Left lung (tissue), 10 donors: ENCODE results near the gene SH3TC1. TPM values are rescaled to one million over a fixed set of nuclear protein-coding genes. Genes with fewer than 3 reads are reported as not detected.

Experiments
- ATAC-seq: fragments of 200-7000 bp; cut with Tn5 transposase; one replicate; pipeline ENCODE4 v1.9.1; 2020; ENCODE audit warnings: moderate library complexity
- DNase-seq, 4 donors: peaks; one replicate each; pipeline ENCODE4 v3.0.0-alpha.2; 2013 to 2020
- H3K27ac ChIP-seq, 2 donors: fragments of 200-600 bp; sonication (generic) in 1 of 2; one replicate each; pipeline versions ENCODE4 v1.5.0 to v1.8.0; 2020 to 2021
- H3K27me3 ChIP-seq, 2 donors: fragments of 200-600 bp; sonication (generic) in 1 of 2; one replicate each; pipeline versions ENCODE4 v1.5.0 to v1.8.0; 2020 to 2021
- H3K36me3 ChIP-seq, 2 donors: fragments of 200-600 bp; sonication (generic) in 1 of 2; one replicate each; pipeline versions ENCODE4 v1.5.0 to v1.8.0; 2020 to 2021
- H3K4me1 ChIP-seq, 2 donors: fragments of 200-600 bp; one replicate each; pipeline ENCODE4 v1.8.0; 2021
- H3K4me3 ChIP-seq, 2 donors: fragments of 200-600 bp; sonication (generic) in 1 of 2; one replicate each; pipeline versions ENCODE4 v1.5.0 to v1.8.0; 2020 to 2021; ENCODE audit warnings: mild to moderate bottlenecking in 1 of 2
- H3K9me3 ChIP-seq, 2 donors: fragments of 200-600 bp; sonication (generic) in 1 of 2; one replicate each; pipeline versions ENCODE4 v1.5.0 to v1.8.0; 2020 to 2021
- intact Hi-C, 2 donors: fragments of 100-400 bp; cut with DNase I; formaldehyde crosslinking; loops; one replicate each; pipeline versions ENCODE4 v1.11.2 to v1.14.2; 2022
- polyA plus RNA-seq, 6 donors: library from polyadenylated mRNA; unstranded; fragments of 120-200 nt; gene quantifications; one replicate each; pipeline ENCODE4 v1.2.1, GENCODE V29; 2013; ENCODE audit not compliant: insufficient read length in 6 of 6
- total RNA-seq, 2 donors: library from RNA; stranded (reverse); fragmentation: NEBNext Ultra II Directional; extraction: Animal tissue kit (Norgen Biotek cat#: 25700); gene quantifications; one replicate each; pipeline ENCODE4 v1.2.1, GENCODE V29; 2021
- TF ChIP-seq, protein P1 (sequence below), 2 donors: fragments of 200-600 bp; sonication (generic) in 1 of 2; IDR thresholded peaks; one replicate each; pipeline versions ENCODE4 v1.5.0 to v1.8.0; 2021; ENCODE audit warnings: antibody characterized with exemption in 2 of 2
- donor health status: DM: no; HTN: yes; CAD: no.
- donor health status: DM: no; HTN: no; CAD: no.

SH3TC1 gene
- total and polyA plus RNA-seq, 8 donors = 22.0 to 46.1 (median 28.3) TPM

DNA sequence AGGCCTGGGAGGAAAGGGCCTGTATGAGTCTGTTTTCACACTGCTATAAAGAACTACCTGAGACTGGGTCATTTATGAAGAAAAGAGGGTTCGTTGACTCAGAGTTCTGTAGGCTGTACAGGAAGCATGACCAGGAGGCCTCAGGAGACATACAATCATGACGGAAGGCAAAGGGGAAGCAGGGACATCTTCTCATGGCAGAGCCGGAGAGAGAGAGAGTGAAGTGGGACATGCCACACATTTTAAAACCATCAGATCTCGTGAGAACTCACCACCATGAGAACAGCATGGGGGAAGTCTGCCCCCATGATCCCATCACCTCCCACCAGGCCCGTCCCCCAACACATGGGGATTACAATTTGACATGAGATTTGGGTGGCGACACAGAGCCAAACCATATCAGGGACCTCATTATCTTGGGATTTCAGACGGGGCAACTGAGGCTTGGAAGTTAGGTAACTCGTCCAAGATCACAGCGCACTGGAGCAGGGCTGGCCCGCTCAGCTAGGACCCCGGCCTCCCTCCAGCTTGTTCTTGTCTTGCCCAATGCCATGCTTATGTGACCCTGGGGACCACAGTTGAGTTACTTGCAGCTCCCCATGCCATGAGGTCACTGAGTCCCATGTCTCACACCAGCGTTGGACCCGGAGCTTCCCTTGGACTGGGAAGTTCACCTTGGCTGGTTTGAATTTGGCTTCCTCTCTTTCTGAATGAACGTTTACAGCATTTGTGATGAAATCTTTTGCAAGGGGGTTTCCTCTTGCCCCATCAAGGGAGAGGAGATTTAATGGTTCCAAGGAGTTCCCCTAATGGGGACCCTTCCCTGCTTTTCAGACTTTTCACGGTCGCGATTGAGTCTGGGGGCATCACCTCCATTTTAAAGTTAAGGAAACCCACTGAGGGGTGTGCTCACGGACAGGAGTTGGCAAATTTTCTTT, 88.5 kb downstream of the SH3TC1 start:
- ATAC-seq = no peak

DNA sequence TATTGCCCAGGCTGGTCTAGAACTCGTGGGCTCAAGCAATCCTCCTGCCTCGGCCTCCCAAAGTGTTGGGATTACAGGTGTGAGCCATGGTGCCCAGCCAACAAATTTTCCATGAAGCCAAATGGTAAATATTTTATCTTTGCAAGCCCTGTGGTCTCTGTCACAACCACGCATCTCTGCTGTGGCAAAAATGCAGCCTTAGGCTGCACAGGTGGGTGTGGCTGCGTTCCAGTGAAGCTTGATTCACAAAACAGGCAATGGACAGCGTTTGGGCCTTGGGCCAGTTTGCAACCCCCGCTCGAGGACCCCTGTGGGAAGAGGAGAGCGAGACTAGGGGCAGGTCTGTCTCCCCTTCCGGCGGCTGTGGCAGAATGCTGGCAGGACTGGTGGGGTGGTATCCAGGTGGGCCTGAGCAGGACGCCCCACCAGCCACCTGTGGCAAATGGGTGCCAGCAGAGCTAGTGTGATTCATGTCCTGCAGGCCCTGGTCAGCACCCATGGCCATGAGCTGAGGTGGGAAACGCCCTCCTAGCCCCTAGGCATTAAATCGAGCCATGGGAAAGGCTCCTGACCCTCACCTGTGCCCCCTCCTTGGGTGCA, 90.2 kb downstream of the SH3TC1 start:
- H3K4me3 ChIP-seq = no peak overlapping the region
- no peaks in the 10 kb centered on the region for H3K9me3 ChIP-seq
- H3K4me1 ChIP-seq = peaks cover 0 to 4% of the 10 kb centered on the region in 2 donors
- DNase-seq = peak in 2 of 4 donors; percentile 25 to 70
- no peaks in the 10 kb centered on the region for H3K27me3 ChIP-seq
- H3K27ac ChIP-seq = no peak overlapping the region
- H3K36me3 ChIP-seq = peaks cover 0 to 25% of the 10 kb centered on the region in 2 donors
- intact Hi-C loops = no loop called here
- ATAC-seq = no peak
- TF ChIP-seq, protein P1, sequence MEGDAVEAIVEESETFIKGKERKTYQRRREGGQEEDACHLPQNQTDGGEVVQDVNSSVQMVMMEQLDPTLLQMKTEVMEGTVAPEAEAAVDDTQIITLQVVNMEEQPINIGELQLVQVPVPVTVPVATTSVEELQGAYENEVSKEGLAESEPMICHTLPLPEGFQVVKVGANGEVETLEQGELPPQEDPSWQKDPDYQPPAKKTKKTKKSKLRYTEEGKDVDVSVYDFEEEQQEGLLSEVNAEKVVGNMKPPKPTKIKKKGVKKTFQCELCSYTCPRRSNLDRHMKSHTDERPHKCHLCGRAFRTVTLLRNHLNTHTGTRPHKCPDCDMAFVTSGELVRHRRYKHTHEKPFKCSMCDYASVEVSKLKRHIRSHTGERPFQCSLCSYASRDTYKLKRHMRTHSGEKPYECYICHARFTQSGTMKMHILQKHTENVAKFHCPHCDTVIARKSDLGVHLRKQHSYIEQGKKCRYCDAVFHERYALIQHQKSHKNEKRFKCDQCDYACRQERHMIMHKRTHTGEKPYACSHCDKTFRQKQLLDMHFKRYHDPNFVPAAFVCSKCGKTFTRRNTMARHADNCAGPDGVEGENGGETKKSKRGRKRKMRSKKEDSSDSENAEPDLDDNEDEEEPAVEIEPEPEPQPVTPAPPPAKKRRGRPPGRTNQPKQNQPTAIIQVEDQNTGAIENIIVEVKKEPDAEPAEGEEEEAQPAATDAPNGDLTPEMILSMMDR (IDR thresholded peaks at IDR 0.05) = no peak

More for the DNA sequence above, 88.5 kb downstream of the SH3TC1 start:
- no peaks in the 10 kb centered on the region for H3K27me3 ChIP-seq
- intact Hi-C loops = no loop called here
- H3K4me1 ChIP-seq = peaks cover 0 to 7% of the 10 kb centered on the region in 2 donors
- TF ChIP-seq, protein P1 (IDR thresholded peaks at IDR 0.05) = no peak
- no peak overlapping the region for H3K4me3 ChIP-seq
- no peaks in the 10 kb centered on the region for H3K9me3 ChIP-seq
- H3K27ac ChIP-seq = peak overlapping the region in 1 of 2 donors; percentile 24
- peak in 1 of 4 donors; percentile 50 for DNase-seq
- peaks cover 0 to 12% of the 10 kb centered on the region in 2 donors for H3K36me3 ChIP-seq

DNA sequence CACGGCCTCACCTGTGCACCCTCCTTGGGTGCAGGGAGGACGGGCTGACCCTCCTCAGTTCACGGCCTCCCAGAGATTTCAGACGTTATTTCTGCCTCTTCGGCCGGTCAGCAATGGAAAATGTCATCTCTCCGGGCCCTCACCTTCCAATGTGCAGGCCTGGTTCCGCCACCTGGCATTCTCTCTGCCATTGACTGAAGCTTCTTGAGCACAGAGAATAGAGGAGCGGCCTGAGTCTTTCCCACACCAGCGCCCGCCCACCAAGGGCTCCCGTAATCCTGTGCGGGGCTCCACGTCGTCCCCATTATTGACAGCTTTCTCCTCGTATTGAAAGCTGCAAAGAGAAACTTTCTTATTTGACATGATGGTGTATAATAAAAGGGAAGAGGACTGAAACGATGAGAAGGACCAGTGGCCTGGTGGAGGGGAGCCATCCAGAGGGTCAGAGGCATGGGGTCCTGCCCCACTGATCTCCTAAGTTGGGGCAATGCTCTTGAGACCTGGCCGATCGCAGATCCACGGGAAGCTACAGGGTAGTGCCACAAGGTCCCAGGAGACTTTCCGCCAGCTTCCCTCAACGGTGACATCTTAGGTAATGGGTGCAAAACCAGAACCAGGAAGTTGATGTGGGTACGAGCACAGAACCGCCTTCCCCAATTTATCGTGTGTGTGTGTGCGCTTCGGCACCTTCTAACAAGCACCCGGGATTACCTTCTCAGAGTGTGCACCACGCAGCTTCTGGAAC, 91.0 kb downstream of the SH3TC1 start:
- H3K4me1 ChIP-seq = peaks cover 0 to 4% of the 10 kb centered on the region in 2 donors

DNA sequence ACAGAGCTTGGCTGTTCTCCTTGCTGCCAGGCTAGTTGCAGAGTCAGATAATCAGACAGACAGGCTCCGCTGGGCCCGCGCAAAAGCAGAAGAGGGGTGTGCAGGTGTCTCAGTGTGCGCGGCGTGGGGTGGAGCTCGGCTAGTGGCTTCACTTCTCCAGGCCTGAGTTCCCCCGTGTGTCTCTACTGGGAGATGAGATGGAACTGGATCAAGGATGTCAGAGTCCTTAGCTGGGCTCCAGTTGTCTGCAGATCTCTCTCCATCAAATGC, 91.5 kb downstream of the SH3TC1 start:
- intact Hi-C loops = no loop called here

More for the DNA sequence above, 91.0 kb downstream of the SH3TC1 start:
- ATAC-seq = no peak
- TF ChIP-seq, protein P1 (IDR thresholded peaks at IDR 0.05) = no peak
- Histone ChIP-seq H3K36me3 (peaks cover 0 to 26% of the 10 kb centered on the region in 2 donors), H3K27ac (no peak overlapping the region), H3K4me3 (no peak overlapping the region), H3K9me3 (no peaks in the 10 kb centered on the region), H3K27me3 (no peaks in the 10 kb centered on the region)
- intact Hi-C loops = no loop called here
- peak in 2 of 4 donors; percentile 10 to 34 for DNase-seq

More for the DNA sequence above, 91.5 kb downstream of the SH3TC1 start:
- H3K4me1 ChIP-seq = peaks cover 0 to 4% of the 10 kb centered on the region in 2 donors
- H3K27ac ChIP-seq = no peak overlapping the region
- no peak for ATAC-seq
- peaks cover 0 to 26% of the 10 kb centered on the region in 2 donors for H3K36me3 ChIP-seq
- H3K9me3 ChIP-seq = no peaks in the 10 kb centered on the region
- peak in 2 of 4 donors; percentile 10 to 59 for DNase-seq
- no peaks in the 10 kb centered on the region for H3K27me3 ChIP-seq
- TF ChIP-seq, protein P1 (IDR thresholded peaks at IDR 0.05) = no peak
- no peak overlapping the region for H3K4me3 ChIP-seq

Other genes starting within 250 kb of the SH3TC1 start
- gene ABLIM2, start 40.5 kb upstream of the SH3TC1 start, total RNA-seq = 10 to 100 TPM in 1 of 2 donors, 1 to 10 TPM in 1; 8.8 to 10.2 TPM
- gene ABLIM2, start 40.5 kb upstream of the SH3TC1 start, polyA plus RNA-seq = 1 to 10 TPM; 5.7 to 8.5 (median 6.8) TPM
- gene HTRA3, start 70.5 kb downstream of the SH3TC1 start, total RNA-seq = 10 to 100 TPM; 16.7 to 18.3 TPM
- 10 to 100 TPM in 4 of 6 donors, 1 to 10 TPM in 2; 9.7 to 13.9 (median 11.3) TPM for gene HTRA3, start 70.5 kb downstream of the SH3TC1 start, polyA plus RNA-seq
- 10 to 100 TPM; 22.5 to 31.7 TPM for gene ACOX3, start 241.4 kb downstream of the SH3TC1 start, total RNA-seq
- 10 to 100 TPM; 19.9 to 26.0 (median 23.4) TPM for gene ACOX3, start 241.4 kb downstream of the SH3TC1 start, polyA plus RNA-seq
- 10 to 100 TPM; 15.0 to 18.7 TPM for gene TRMT44, start 241.5 kb downstream of the SH3TC1 start, total RNA-seq
- 10 to 100 TPM; 16.0 to 20.6 (median 19.5) TPM for gene TRMT44, start 241.5 kb downstream of the SH3TC1 start, polyA plus RNA-seq